GM19324 (cell line): Measurements from ENCODE around the gene ZBTB1.
"Not testable (repeated sequence)": the region's sequence is repeated elsewhere in the genome, so short reads cannot be mapped to it uniquely, and the experiment has no call there.

ENCODE experiments used
- ATAC-seq: cut with Tn5 transposase; IDR thresholded peaks from one replicate; pipeline ENCODE4 v1.9.1; 2021; ENCODE audit warnings: mild to moderate bottlenecking, moderate library complexity; ENCODE audit not compliant: unreplicated experiment, low FRiP score

The ZBTB1 gene

GRCh38 chr14:64561631-64562030 is 57.1 kb downstream of the ZBTB1 start:
- ATAC-seq, result no peak

GRCh38 chr14:64562436-64562835 is 57.9 kb downstream of the ZBTB1 start:
- no peak for ATAC-seq

- ATAC-seq, result no peak
These were observed 59.1 kb downstream of the ZBTB1 start for GRCh38 chr14:64563696-64564095.

- ATAC-seq, result no peak
These were observed 62.1 kb downstream of the ZBTB1 start for GRCh38 chr14:64566651-64567122.

- no peak for ATAC-seq
These were observed 64.6 kb downstream of the ZBTB1 start for GRCh38 chr14:64569138-64569631.

- ATAC-seq, result not testable (repeated sequence)
These were observed 65.1 kb downstream of the ZBTB1 start for GRCh38 chr14:64569646-64570045.

GRCh38 chr14:64572386-64573104 is 68.0 kb downstream of the ZBTB1 start:
- no peak for ATAC-seq

GRCh38 chr14:64573109-64573508 is 68.5 kb downstream of the ZBTB1 start:
- ATAC-seq, result no peak
